Measurements from ENCODE around the gene PDCD7.

DNA sequence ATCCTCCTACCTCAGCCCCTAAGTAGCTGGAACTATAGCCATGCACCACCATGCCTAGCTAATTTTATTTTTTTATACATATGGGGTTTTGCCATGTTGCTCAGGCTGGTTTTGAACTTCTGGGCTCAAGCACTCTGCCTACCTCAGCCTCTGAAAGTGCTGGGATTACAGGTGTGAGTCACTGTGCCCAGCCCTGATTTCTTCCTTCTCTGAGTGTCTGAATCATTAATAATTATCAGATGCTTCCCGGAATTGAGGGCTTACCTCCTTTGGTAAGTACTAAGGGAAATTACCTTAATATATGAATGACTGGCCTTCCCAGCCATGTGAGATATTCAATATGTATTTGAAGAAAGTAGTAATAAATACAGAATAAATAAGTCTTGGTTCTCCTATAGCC lies 44.3 kb upstream of the PDCD7 start:
- TF ChIP-seq CTCF (conservative IDR thresholded peaks at IDR 0.05; ENCODE audit: low read length) (no peak), EZH2phosphoT487 (IDR thresholded peaks at IDR 0.05; ENCODE audit: borderline replicate concordance) (no peak)

All from Loucy (cell line).